ENCODE results near the gene RPL31. TPM values are rescaled to one million over a fixed set of nuclear protein-coding genes. Genes with fewer than 3 reads are reported as not detected.

Gene RPL31
- total RNA-seq, 1 donor from 2014 or later: 1,159 TPM

DNA sequence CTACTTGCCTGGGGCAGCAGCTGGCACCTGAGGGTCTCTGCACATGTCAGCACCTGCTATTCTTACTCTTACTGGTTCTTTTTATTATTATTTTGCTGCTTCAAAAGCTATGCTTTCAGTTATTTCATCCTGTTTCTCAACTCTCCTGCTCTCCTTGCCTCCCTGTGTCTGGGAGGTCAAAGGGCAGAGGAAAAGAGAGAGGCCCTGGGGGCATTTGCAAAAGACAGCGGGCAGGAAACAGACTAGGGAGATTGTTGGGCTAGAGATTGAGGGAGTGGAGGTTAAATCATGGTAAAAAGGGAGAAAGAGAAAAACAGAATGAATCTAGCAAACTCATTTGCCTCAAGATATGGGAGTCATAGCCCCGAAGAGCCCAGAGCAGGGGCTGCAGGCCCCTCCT lies 21.1 kb upstream of the RPL31 start:
- no peak for DNase-seq
- Mint-ChIP-seq H3K27me3 (peaks cover 2% of the 10 kb centered on the region), H3K4me3 (no peak overlapping the region), H3K27ac (no peak overlapping the region), H3K36me3 (ENCODE audit: low read depth) (no peaks in the 10 kb centered on the region), H3K4me1 (peaks cover 4% of the 10 kb centered on the region), H3K9me3 (no peaks in the 10 kb centered on the region)
- intact Hi-C loops (cut with micrococcal nuclease): no loop called here

GRCh38 chr2:100982431-100982861 lies 19.6 kb upstream of the RPL31 start:
- Mint-ChIP-seq H3K9me3 (no peaks in the 10 kb centered on the region), H3K27me3 (peaks cover 2% of the 10 kb centered on the region), H3K4me1 (peaks cover 4% of the 10 kb centered on the region), H3K36me3 (ENCODE audit: low read depth) (no peaks in the 10 kb centered on the region), H3K4me3 (no peak overlapping the region), H3K27ac (no peak overlapping the region)
- no peak for DNase-seq
- intact Hi-C loops (cut with micrococcal nuclease): no loop called here

GRCh38 chr2:100983201-100983600 lies 18.9 kb upstream of the RPL31 start:
- peaks cover 2% of the 10 kb centered on the region for H3K27me3 Mint-ChIP-seq
- H3K9me3 Mint-ChIP-seq: no peaks in the 10 kb centered on the region
- DNase-seq: no peak
- H3K27ac Mint-ChIP-seq: no peak overlapping the region
- H3K36me3 Mint-ChIP-seq (ENCODE audit: low read depth): no peaks in the 10 kb centered on the region
- intact Hi-C loops (cut with micrococcal nuclease): no loop called here
- no peak overlapping the region for H3K4me3 Mint-ChIP-seq
- peaks cover 4% of the 10 kb centered on the region for H3K4me1 Mint-ChIP-seq

DNA sequence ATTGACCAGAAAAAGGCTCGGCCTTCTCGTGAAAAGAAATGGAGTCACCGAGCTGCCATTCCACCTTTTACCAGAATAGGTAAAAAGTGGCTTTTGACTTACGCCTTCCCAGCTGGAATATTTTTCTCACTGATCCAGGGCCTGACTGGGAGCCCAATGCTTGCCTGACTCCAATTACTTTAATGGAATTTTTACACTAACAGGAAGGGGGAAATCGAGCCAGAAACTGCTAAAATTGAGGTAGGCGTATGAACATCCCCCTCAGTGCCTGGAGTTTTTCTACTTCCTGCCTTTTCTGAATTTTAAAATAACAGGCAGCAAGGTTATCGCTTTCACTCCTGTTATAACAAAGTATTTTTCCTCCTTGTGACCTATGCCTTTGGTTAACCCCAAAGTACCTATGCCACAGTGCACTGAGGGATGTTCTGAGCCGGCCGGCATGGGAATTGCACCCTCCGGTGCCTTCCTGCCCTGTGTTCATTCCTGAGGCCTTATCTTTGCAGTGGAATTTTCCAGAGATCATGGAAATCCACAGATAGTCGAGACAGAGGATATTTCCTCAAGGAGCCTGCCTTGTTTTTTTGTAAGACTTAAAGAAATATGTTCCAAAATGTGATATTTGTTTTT lies 18.3 kb upstream of the RPL31 start:
- H3K4me3 Mint-ChIP-seq: no peak overlapping the region
- no peak for DNase-seq
- peaks cover 2% of the 10 kb centered on the region for H3K27me3 Mint-ChIP-seq
- no peaks in the 10 kb centered on the region for H3K36me3 Mint-ChIP-seq (ENCODE audit: low read depth)
- H3K4me1 Mint-ChIP-seq: peaks cover 2% of the 10 kb centered on the region
- intact Hi-C loops (cut with micrococcal nuclease): no loop called here
- H3K27ac Mint-ChIP-seq: no peak overlapping the region
- H3K9me3 Mint-ChIP-seq: no peaks in the 10 kb centered on the region

- intact Hi-C loops (cut with micrococcal nuclease): loop anchor here (1.0 kb wide), 2 partner anchors 255 to 378 kb away; no protein-coding TSS in a partner anchor
- Mint-ChIP-seq H3K27me3 (peaks cover 2% of the 10 kb centered on the region), H3K27ac (no peak overlapping the region), H3K9me3 (no peaks in the 10 kb centered on the region), H3K4me3 (no peak overlapping the region), H3K36me3 (ENCODE audit: low read depth) (no peaks in the 10 kb centered on the region), H3K4me1 (peaks cover 2% of the 10 kb centered on the region)
- peak; percentile 91 for DNase-seq
Observed at GRCh38 chr2:100984892-100985307, 17.2 kb upstream of the RPL31 start.

DNA sequence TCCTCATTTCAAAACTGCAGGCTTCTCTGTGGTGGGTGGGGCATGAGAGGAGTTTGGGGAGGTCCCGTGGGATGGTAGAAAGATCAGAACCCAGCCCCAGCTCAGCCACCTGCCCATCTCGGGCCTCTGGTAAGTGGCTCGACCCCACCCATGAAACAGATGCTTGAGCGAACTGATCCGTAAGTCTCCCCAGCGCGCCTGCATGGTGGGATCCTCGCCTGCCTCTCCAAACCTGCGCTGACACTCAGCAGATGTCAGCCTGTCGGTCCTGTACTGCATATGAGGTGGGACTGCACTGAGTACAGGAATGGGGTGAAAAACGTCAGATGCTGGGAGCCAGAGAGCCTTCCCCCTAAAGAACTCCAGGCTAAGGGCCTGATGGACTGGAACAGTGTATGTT lies 15.9 kb upstream of the RPL31 start:
- no peak overlapping the region for H3K4me3 Mint-ChIP-seq
- no peak overlapping the region for H3K27ac Mint-ChIP-seq
- H3K36me3 Mint-ChIP-seq (ENCODE audit: low read depth): no peaks in the 10 kb centered on the region
- peaks cover 2% of the 10 kb centered on the region for H3K4me1 Mint-ChIP-seq
- no peak for DNase-seq
- intact Hi-C loops (cut with micrococcal nuclease): no loop called here
- peaks cover 2% of the 10 kb centered on the region for H3K27me3 Mint-ChIP-seq
- H3K9me3 Mint-ChIP-seq: no peaks in the 10 kb centered on the region

DNA sequence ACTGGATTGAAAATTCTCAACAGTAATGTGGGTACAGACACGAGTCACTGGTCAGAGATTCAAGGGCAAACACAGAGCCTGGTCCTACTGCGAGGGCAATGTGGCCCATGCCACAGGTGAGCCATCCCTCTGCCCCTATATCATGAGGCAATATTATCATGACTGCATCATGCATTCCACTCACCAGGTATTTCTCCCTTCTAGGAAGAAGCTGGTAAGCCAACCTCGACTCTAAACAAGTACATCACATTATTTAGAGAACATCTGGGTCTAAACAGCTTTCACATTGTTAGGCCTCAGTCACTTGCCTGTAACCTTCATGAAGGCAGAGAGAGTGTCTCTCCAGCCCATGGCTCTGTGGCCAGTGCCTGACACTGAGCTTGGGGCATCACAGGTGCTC lies 14.6 kb upstream of the RPL31 start:
- no peak for DNase-seq
- Mint-ChIP-seq H3K4me3 (no peak overlapping the region), H3K27ac (no peak overlapping the region), H3K4me1 (peaks cover 6% of the 10 kb centered on the region), H3K36me3 (ENCODE audit: low read depth) (no peaks in the 10 kb centered on the region), H3K27me3 (peaks cover 2% of the 10 kb centered on the region), H3K9me3 (no peaks in the 10 kb centered on the region)
- intact Hi-C loops (cut with micrococcal nuclease): no loop called here

DNA sequence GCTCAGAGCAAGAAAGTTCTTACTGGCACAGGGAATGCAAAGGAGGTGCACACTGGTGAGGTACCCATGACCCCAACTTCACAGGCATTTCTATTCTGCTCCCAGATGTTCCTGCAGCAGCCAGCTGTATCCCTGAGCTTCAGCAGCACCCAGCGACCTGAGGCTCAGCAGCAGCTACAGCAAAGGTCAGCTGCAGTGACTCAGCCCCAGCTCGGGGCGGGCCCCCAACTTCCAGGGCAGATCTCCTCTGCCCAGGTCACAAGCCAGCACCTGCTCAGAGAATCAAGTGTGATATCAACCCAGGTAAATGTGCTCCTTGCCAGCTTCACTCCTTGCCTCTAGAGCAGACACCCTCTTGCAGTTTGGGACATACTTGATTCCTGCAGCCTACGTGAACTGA lies 14.1 kb upstream of the RPL31 start:
- Mint-ChIP-seq H3K9me3 (no peaks in the 10 kb centered on the region), H3K4me3 (no peak overlapping the region), H3K27ac (no peak overlapping the region), H3K27me3 (peaks cover 2% of the 10 kb centered on the region), H3K36me3 (ENCODE audit: low read depth) (no peaks in the 10 kb centered on the region), H3K4me1 (peaks cover 7% of the 10 kb centered on the region)
- intact Hi-C loops (cut with micrococcal nuclease): no loop called here
- no peak for DNase-seq

GRCh38 chr2:100988630-100989417 lies 13.3 kb upstream of the RPL31 start:
- no peaks in the 10 kb centered on the region for H3K36me3 Mint-ChIP-seq (ENCODE audit: low read depth)
- no peaks in the 10 kb centered on the region for H3K9me3 Mint-ChIP-seq
- no peak for DNase-seq
- peaks cover 2% of the 10 kb centered on the region for H3K27me3 Mint-ChIP-seq
- no peak overlapping the region for H3K27ac Mint-ChIP-seq
- intact Hi-C loops (cut with micrococcal nuclease): no loop called here
- H3K4me1 Mint-ChIP-seq: peaks cover 7% of the 10 kb centered on the region
- H3K4me3 Mint-ChIP-seq: no peak overlapping the region

GRCh38 chr2:100989666-100990065 lies 12.4 kb upstream of the RPL31 start:
- Mint-ChIP-seq H3K27ac (no peak overlapping the region), H3K27me3 (peaks cover 2% of the 10 kb centered on the region), H3K9me3 (no peaks in the 10 kb centered on the region), H3K4me1 (peaks cover 7% of the 10 kb centered on the region), H3K4me3 (no peak overlapping the region), H3K36me3 (ENCODE audit: low read depth) (no peaks in the 10 kb centered on the region)
- intact Hi-C loops (cut with micrococcal nuclease): no loop called here
- no peak for DNase-seq

DNA sequence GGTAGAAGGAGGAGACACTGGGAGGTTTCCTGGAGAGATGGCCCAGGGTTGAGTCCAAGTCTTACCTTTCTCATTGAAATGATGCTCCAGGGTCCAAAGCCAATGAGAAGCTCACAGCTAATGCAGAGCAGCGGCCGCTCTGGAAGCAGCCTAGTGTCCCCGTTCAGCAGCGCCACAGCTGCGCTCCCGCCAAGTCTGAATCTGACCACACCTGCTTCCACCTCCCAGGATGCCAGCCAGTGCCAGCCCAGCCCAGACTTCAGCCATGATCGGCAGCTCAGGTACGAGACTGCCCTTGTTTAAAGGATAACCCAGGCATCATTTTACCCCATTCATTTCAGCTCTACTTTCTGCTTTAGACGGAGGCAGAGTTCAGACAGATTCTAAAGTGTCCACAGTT lies 11.9 kb upstream of the RPL31 start:
- H3K9me3 Mint-ChIP-seq: no peaks in the 10 kb centered on the region
- intact Hi-C loops (cut with micrococcal nuclease): no loop called here
- H3K36me3 Mint-ChIP-seq (ENCODE audit: low read depth): no peaks in the 10 kb centered on the region
- DNase-seq: no peak
- H3K4me3 Mint-ChIP-seq: no peak overlapping the region
- H3K4me1 Mint-ChIP-seq: peaks cover 5% of the 10 kb centered on the region
- no peak overlapping the region for H3K27ac Mint-ChIP-seq
- H3K27me3 Mint-ChIP-seq: no peaks in the 10 kb centered on the region

DNA sequence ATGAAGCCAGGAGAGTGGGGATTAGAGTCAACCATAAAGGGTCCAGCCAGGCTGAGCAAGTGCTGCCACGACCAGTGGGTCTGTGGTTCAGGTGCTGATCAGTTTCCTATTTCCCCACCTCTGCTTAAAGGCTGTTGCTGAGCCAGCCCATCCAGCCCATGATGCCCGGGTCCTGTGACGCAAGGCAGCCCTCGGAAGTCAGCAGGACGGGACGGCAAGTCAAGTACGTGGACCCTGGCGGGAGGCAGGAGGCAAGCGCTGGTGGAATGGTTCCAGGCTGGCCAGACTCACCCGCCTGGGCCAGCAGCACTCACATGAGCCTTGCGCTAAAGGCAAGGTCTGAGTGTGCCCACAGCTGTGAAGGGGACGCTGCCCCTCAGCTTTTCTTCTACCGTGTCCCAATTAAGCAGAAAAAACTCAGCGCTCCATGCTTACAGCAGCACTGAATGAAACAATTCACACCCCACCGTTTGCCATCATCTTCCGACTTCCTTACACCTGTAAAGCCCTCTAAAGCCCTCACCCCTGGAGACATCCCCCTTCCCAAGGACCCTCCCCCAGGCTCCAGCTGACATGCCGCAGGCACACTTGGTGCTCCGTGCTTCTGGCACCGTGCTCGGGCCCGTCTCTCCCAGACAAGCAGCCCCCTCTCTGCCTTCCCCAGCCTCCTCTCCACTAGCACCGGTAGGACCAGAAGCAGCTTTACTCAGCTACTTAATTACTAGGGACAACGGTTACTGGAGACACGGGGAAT lies 11.3 kb upstream of the RPL31 start:
- no peak for DNase-seq
- Mint-ChIP-seq H3K4me1 (peaks cover 5% of the 10 kb centered on the region), H3K27me3 (no peaks in the 10 kb centered on the region), H3K4me3 (no peak overlapping the region), H3K9me3 (no peaks in the 10 kb centered on the region), H3K36me3 (ENCODE audit: low read depth) (no peaks in the 10 kb centered on the region), H3K27ac (no peak overlapping the region)
- intact Hi-C loops (cut with micrococcal nuclease): no loop called here

- no peaks in the 10 kb centered on the region for H3K9me3 Mint-ChIP-seq
- no peaks in the 10 kb centered on the region for H3K27me3 Mint-ChIP-seq
- H3K4me3 Mint-ChIP-seq: no peak overlapping the region
- no peak for DNase-seq
- H3K4me1 Mint-ChIP-seq: peaks cover 5% of the 10 kb centered on the region
- H3K36me3 Mint-ChIP-seq (ENCODE audit: low read depth): no peaks in the 10 kb centered on the region
- intact Hi-C loops (cut with micrococcal nuclease): no loop called here
- no peak overlapping the region for H3K27ac Mint-ChIP-seq
Observed at GRCh38 chr2:100991404-100991773, 10.7 kb upstream of the RPL31 start.

DNA sequence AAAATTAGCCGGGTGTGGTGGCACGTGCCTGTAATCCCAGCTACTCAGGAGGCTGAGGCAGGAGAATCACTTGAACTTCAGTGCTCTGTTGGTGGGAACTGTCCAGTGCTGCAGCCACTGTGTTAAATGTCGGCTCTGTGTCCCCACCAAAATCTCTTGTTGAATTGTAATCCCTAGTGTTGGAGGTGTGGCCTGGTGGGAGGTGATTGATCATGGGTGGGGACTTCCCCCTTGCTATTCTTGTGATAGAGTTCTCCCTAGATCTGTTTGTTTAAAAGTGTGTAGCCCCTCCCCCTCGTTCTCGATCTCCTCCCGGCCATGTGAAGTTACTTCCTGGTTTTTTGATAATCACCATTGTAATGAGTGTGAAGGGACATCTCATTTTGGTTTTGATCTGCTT lies 9.8 kb upstream of the RPL31 start:
- H3K27me3 Mint-ChIP-seq: no peaks in the 10 kb centered on the region
- no peak overlapping the region for H3K27ac Mint-ChIP-seq
- no peaks in the 10 kb centered on the region for H3K9me3 Mint-ChIP-seq
- peaks cover 5% of the 10 kb centered on the region for H3K4me1 Mint-ChIP-seq
- H3K4me3 Mint-ChIP-seq: no peak overlapping the region
- DNase-seq: no peak
- intact Hi-C loops (cut with micrococcal nuclease): no loop called here
- H3K36me3 Mint-ChIP-seq (ENCODE audit: low read depth): no peaks in the 10 kb centered on the region
